Skin of body (tissue), 2 donors: ENCODE measurements around the gene SRP54. TPM values are rescaled to one million over a fixed set of nuclear protein-coding genes. Genes with fewer than 3 reads are reported as not detected.
A peak's percentile ranks its signal among the peaks of the same experiment; 100 is the strongest.
"Not testable (repeated sequence)": the region's sequence is repeated elsewhere in the genome, so short reads cannot be mapped to it uniquely, and the experiment has no call there.

Source experiments
- DNase-seq: peaks from one replicate; lab custom pipeline; 2025; lab: John Stamatoyannopoulos, UW
- total RNA-seq: library from RNA; depleted of rRNA; stranded (reverse); fragments of >200 nt; gene quantifications from one replicate; pipeline ENCODE4 v1.2.3, GENCODE V29; 2014

The SRP54 gene
- total RNA-seq, 1 donor from 2014 or later = 69.4 TPM

- DNase-seq = peak; percentile 46
Observed at GRCh38 chr14:34983148-34983760, 462 bp downstream of the SRP54 start.

GRCh38 chr14:34983786-34984185 is 994 bp downstream of the SRP54 start:
- no peak for DNase-seq

GRCh38 chr14:34985740-34986139 is 2.9 kb downstream of the SRP54 start:
- DNase-seq = no peak

- DNase-seq = no peak
Observed at GRCh38 chr14:34987180-34987579, 4.4 kb downstream of the SRP54 start.

GRCh38 chr14:34989762-34990161 is 7.0 kb downstream of the SRP54 start:
- DNase-seq = no peak

- no peak for DNase-seq
Observed at GRCh38 chr14:34993426-34993825, 10.6 kb downstream of the SRP54 start.

- no peak for DNase-seq
Observed at GRCh38 chr14:34994668-34995067, 11.9 kb downstream of the SRP54 start.

GRCh38 chr14:34997762-34998161 is 15.0 kb downstream of the SRP54 start:
- DNase-seq = no peak

GRCh38 chr14:34999500-34999899 is 16.7 kb downstream of the SRP54 start:
- no peak for DNase-seq

GRCh38 chr14:35001621-35002020 is 18.8 kb downstream of the SRP54 start:
- no peak for DNase-seq

GRCh38 chr14:35004839-35005238 is 22.0 kb downstream of the SRP54 start:
- DNase-seq = no peak

GRCh38 chr14:35016568-35016967 is 33.8 kb downstream of the SRP54 start:
- DNase-seq = no peak

- DNase-seq = no peak
Observed at GRCh38 chr14:35020713-35021112, 37.9 kb downstream of the SRP54 start.

GRCh38 chr14:35028435-35028834 is 45.6 kb downstream of the SRP54 start:
- no peak for DNase-seq

GRCh38 chr14:35032562-35032961 is 49.8 kb downstream of the SRP54 start:
- DNase-seq = no peak

- no peak for DNase-seq
Observed at GRCh38 chr14:35034440-35034833, 51.6 kb downstream of the SRP54 start.

- DNase-seq = not testable (repeated sequence)
Observed at GRCh38 chr14:35034944-35035554, 52.3 kb downstream of the SRP54 start.

GRCh38 chr14:35038312-35038711 is 55.5 kb downstream of the SRP54 start:
- not testable (repeated sequence) for DNase-seq

GRCh38 chr14:35042632-35043031 is 59.8 kb downstream of the SRP54 start:
- DNase-seq = no peak

- DNase-seq = no peak
Observed at GRCh38 chr14:35043046-35043445, 60.3 kb downstream of the SRP54 start.

- DNase-seq = peak; percentile 79
Observed at GRCh38 chr14:35044939-35045797, 62.4 kb downstream of the SRP54 start.

GRCh38 chr14:35045798-35046047 is 62.9 kb downstream of the SRP54 start:
- no peak for DNase-seq
